AG09309 (cell line): ENCODE data around the gene CFAP210.
A peak's percentile ranks its signal among the peaks of the same experiment; 100 is the strongest.
"Not testable (repeated sequence)": the region's sequence is repeated elsewhere in the genome, so short reads cannot be mapped to it uniquely, and the experiment has no call there.

ENCODE experiments used
- DNase-seq: peaks from one replicate; pipeline ENCODE4 v3.0.0-alpha.2; 2010; ENCODE audit warnings: low read depth
- H3K4me3 ChIP-seq: 2 replicates; pipeline ENCODE4 v1.5.1; 2011; ENCODE audit warnings: mild to moderate bottlenecking, low read depth, low read length, moderate library complexity; ENCODE audit not compliant: control insufficient read depth
- TF ChIP-seq, protein P1 (sequence below): IDR thresholded peaks from 2 replicates; pipeline ENCODE4 v1.5.1; 2011; ENCODE audit warnings: mild to moderate bottlenecking, low read depth, low read length, inconsistent platforms; ENCODE audit not compliant: insufficient read depth, control insufficient read depth; ENCODE audit errors: missing control alignments

Gene CFAP210

DNA sequence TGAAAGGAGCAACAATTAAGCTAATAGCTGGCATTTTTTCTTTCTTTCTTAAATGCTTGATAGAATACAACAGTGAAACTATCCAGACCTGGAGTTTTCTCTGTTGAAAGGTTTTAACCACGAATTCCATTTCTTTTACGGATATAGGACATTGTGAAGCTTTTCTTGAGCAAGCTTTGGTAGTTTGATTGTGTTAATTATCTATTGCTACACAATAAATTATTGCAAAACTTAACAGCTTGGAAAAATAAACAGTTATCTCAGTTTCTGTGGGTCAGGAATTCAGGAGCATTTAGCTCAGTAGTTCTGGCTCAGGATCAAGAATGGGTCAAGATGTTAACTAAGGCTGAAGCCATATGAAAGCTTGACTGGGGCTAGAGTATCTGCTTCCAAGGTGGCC, 11.7 kb upstream of the CFAP210 start:
- no peak overlapping the region for H3K4me3 ChIP-seq
- TF ChIP-seq, protein P1, sequence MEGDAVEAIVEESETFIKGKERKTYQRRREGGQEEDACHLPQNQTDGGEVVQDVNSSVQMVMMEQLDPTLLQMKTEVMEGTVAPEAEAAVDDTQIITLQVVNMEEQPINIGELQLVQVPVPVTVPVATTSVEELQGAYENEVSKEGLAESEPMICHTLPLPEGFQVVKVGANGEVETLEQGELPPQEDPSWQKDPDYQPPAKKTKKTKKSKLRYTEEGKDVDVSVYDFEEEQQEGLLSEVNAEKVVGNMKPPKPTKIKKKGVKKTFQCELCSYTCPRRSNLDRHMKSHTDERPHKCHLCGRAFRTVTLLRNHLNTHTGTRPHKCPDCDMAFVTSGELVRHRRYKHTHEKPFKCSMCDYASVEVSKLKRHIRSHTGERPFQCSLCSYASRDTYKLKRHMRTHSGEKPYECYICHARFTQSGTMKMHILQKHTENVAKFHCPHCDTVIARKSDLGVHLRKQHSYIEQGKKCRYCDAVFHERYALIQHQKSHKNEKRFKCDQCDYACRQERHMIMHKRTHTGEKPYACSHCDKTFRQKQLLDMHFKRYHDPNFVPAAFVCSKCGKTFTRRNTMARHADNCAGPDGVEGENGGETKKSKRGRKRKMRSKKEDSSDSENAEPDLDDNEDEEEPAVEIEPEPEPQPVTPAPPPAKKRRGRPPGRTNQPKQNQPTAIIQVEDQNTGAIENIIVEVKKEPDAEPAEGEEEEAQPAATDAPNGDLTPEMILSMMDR: no peak
- DNase-seq: peak; percentile 8

DNA sequence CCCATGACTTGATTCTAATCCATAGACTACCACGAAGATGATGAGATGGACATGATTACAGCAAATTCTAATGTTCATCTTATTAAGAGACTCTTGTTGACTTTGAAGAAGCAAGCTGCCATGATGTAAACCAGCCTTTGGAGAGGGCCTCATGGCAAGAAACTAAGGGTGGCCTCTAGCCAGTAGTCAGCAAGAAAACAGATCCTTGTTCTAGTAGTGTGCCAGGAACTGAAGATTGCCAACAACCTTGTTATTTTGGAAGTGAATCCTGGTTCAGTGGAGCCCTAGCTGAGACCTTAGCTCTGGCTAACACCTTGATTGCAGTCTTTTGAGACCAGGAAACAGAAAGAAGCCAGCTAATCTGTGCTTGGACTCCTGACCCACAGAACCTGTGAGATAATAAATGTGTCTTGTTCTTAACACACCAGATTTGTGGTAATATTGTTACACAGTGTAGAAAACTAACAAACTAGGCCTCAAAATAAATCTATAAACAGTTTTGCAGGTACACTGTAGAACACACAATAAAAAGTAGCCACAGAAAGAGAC, 10.0 kb upstream of the CFAP210 start:
- H3K4me3 ChIP-seq: no peak overlapping the region
- DNase-seq: no peak
- TF ChIP-seq, protein P1: no peak

DNA sequence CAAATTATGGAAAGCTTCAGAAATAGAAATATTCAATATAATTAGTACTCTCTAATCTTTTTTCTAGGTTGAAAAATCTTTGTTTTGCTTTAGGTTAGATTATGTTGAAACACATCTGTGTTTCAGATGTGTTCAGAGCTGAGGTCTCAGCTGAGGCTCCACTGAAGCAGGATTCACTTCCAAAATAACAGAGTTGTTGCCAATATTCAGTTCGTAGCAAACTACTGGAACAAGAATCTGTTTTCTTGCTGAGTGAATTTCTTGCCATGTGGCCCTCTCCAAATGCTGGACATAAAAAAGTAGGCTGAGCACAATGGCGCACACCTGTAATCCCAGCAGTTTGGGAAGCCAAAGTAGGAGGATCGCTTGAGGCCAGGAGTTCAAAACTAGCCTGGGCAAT, 8.8 kb upstream of the CFAP210 start:
- no peak overlapping the region for H3K4me3 ChIP-seq
- DNase-seq: no peak
- TF ChIP-seq, protein P1: no peak

DNA sequence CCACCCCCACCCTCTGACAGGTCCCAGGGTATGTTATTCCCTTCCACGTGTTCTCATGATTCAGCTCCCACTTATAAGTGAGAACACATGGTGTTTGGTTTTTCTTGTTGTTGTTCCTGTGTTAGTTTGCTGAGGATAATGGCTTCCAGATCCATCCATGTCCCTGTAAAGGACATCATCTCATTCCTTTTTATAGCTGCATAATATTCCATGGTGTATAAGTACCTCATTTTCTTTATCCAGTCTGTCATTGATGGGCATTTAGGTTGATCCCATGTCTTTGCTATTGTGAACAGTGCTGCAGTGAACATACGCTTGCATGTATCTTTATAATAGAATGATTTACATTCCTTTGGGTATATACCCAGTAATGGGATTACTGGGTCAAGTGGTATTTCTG, 5.0 kb upstream of the CFAP210 start:
- not testable (repeated sequence) for DNase-seq

DNA sequence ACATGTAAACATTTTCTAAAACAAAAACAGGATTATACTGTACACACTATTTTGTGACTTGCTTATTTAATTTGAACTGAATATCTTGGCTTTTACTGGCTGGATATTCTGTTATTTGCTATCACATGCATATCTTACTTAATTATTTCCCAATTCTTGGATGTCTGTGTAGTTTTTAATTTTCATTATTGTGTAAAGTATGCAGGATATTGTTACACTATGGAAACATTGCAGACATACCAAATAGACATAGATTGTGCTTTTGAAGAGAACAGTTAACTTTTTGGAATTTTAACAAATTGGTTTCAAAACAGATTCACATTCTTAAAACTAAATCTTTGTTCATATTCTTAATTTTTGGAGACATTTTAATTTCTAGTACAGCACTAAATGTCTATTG, 2.2 kb upstream of the CFAP210 start:
- TF ChIP-seq, protein P1: no peak
- no peak overlapping the region for H3K4me3 ChIP-seq
- DNase-seq: no peak

More for the DNA sequence above, 5.0 kb upstream of the CFAP210 start:
- not testable (repeated sequence) for H3K4me3 ChIP-seq

DNA sequence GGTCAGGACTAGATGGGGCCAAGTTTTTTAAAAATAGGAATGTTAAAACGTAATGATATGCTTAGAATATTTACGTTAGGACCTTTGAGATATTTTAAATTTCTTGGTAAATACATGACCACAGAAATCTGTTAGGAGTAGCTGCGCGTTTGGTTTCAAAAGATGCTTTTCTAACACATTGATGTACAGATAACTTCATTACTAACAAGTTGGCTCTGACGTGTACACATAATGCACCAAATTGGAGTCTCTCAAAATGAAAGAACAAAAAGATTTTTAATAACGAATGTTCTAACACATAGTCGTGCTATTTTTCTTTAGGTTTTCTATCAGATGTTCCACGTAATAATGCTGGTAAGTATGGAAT, 672 bp upstream of the CFAP210 start:
- TF ChIP-seq, protein P1: no peak
- DNase-seq: no peak
- peak overlapping the region; percentile 97 for H3K4me3 ChIP-seq

DNA sequence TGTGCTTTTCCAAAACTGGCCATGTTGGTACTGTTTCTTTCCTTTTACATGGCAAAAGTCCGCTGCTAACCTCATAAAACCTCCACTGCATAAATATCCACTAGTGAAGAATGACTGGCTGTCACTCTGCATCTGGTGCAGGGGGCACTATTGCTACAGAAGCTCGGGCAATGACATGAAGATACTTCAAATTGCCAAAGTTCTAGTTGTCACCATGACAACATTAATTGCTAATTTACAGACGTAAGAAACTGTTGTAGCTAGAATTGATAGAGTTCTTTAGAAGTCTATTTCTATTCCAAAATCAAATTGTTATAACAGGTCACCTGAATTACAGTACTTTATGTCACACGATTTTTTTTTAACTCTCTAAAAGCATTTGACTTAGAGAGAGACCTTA, 845 bp downstream of the CFAP210 start:
- TF ChIP-seq, protein P1: no peak
- DNase-seq: no peak
- no peak overlapping the region for H3K4me3 ChIP-seq
